Peyer's patch (tissue), 4 donors: ENCODE results near the gene HSP90B1.

Experiments
- POLR2A ChIP-seq, 2 donors: fragments of 450-650 bp; IDR thresholded peaks; one replicate each; pipeline ENCODE4 v1.5.1; 2017; ENCODE audit warnings: antibody characterized with exemption in 2 of 2, mild to moderate bottlenecking in 2 of 2, moderate library complexity in 2 of 2
- TF ChIP-seq, protein P1 (sequence below), 6 experiments: fragments of 450-650 bp in 4 of 6; fragments of 200-600 bp in 2 of 6; sonication (generic) in 1 of 6; IDR thresholded peaks; one replicate each; pipeline ENCODE4 v1.5.1; 2017 to 2019; ENCODE audit warnings: antibody characterized with exemption in 6 of 6, mild to moderate bottlenecking in 3 of 6, moderate library complexity in 1 of 6

DNA sequence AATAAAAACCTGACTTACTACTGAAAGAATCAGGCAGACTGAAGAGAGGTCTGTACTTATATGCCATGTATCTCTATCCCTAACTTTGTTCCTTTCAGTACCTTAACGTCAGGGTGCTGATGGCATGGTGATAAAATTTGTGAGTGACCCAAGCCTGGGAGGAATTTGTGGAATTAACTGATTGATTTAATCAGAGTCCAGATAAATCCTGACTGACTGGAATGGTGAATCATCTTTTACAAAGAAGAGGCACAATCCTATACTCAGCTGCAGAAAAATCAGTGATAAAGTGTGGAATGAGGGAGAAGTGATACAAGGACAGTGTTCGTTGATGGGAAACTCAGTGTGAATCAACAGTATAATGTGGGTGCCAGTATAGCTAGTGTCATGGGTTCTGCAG is 39.2 kb downstream of the HSP90B1 start:
- TF ChIP-seq, protein P1, sequence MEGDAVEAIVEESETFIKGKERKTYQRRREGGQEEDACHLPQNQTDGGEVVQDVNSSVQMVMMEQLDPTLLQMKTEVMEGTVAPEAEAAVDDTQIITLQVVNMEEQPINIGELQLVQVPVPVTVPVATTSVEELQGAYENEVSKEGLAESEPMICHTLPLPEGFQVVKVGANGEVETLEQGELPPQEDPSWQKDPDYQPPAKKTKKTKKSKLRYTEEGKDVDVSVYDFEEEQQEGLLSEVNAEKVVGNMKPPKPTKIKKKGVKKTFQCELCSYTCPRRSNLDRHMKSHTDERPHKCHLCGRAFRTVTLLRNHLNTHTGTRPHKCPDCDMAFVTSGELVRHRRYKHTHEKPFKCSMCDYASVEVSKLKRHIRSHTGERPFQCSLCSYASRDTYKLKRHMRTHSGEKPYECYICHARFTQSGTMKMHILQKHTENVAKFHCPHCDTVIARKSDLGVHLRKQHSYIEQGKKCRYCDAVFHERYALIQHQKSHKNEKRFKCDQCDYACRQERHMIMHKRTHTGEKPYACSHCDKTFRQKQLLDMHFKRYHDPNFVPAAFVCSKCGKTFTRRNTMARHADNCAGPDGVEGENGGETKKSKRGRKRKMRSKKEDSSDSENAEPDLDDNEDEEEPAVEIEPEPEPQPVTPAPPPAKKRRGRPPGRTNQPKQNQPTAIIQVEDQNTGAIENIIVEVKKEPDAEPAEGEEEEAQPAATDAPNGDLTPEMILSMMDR (IDR thresholded peaks at IDR 0.05), result no peak
- TF ChIP-seq POLR2A (IDR thresholded peaks at IDR 0.05), result no peak
